Measurements from ENCODE around the gene CACNA2D1.

Gene CACNA2D1

DNA sequence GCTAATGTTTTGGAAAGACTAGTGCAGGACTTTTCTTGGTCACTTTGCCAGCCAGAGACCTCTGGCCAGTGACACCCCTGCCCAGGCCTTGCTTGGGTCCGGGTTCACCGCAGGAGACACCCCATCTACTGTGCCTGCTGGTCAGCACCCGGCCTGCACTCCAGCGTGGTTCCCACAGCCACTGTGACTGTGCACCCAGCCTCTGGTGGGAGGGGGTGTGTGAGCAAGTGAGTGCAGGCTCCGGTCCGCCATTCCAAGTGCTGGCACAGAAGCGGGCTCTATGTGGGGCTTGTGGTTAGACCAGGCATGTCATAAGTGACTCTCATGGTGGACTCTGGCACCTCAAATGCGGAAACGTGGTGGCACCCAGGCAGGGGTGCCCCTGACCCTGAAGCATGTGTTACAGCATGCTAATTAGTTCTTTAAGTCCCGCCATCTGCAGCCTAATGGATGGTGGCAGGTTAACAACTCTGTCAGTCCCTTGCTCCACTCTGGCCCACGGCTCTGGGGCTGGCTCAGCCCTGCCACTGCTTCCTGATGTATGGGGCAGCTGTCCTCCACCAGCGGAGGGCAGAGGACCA lies 361.8 kb downstream of the CACNA2D1 start:
- DNase-seq, result peak in 1 of 4 experiments; percentile 1

DNA sequence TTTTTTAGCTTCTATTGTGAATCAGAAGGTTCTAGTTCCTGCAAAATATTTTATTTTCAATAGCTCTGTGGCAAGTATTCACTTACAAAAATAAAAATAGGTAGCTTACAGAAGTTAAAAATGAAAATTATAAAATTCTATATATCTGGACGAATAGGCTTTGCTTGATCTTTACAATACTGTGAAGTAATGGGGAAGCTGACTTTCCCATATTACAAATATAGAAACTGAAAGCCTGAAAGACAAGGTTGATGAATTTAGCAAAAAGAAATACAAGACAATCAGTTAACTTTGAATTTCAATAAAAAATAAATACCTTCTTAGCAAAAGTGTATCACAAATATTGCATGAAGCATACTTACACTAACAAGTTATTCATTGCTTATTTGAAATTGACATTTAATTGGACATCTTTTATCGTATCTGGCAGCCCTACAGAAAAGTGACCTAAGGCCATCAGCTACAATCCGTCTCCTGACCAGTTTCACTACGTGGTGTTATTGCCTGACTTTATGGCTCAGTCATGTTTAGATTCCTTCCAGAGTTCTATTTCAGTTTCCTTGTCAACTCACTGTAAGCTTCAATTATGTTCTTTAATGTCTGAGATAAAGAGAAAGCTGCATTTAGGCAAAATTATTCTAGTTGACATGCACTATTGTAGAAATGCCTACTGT lies 363.2 kb downstream of the CACNA2D1 start:
- DNase-seq, result no peak

DNA sequence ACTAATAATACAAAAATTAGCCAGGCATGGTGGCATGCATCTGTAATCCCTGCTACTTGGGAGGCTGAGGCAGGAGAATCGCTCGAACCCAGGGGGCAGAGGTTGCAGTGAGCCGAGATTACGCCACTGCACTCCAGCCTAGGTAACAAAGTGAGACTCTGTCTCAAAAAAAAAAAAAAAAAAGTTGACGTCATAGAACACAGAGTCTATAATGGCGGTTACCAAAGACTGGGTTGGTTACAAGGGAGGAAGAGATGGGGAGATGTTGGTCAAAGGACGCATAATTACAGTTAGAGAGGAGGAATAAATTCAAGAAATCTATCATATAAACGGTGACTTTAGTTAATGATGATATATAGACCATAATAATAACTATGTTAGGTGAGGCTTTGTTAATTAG lies 364.1 kb downstream of the CACNA2D1 start:
- no peak for DNase-seq

DNA sequence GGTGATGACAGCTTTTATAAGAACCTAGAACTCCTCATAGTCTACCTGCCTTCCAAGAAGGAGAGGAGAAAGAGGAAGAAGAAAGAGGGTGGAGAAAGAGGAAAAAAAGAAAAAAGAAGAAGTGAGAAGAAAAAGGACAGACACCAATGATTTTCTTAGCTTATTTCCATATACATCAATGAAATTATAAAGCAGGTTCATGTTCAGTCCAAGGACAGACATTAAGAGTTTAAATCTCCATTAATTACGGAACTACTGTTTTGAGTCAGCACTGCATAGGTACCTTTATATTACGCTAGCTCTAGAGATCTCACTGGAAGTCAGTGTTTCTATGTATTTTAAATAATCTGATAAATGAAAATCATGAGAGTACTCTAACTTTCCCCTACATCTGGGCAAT lies 364.8 kb downstream of the CACNA2D1 start:
- no peak for DNase-seq

DNA sequence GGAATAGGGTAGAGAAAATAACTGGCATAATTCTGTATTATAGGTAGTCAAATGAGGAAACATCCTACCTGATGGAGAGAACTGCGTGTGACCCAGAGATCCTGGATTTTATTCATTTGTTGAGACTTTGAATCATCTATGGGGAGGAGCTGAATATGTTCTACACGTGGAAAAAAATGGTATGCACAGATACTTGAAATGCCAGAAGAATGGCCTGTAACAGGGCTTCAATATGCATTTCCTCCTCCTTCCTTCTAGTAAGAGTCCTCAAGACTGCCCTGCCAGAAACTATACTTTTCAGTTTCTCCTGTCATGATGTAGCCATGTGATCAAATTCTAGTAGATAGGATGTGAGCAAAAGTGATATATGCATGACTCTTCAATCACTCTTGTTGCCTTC lies 372.1 kb downstream of the CACNA2D1 start:
- DNase-seq, result no peak

DNA sequence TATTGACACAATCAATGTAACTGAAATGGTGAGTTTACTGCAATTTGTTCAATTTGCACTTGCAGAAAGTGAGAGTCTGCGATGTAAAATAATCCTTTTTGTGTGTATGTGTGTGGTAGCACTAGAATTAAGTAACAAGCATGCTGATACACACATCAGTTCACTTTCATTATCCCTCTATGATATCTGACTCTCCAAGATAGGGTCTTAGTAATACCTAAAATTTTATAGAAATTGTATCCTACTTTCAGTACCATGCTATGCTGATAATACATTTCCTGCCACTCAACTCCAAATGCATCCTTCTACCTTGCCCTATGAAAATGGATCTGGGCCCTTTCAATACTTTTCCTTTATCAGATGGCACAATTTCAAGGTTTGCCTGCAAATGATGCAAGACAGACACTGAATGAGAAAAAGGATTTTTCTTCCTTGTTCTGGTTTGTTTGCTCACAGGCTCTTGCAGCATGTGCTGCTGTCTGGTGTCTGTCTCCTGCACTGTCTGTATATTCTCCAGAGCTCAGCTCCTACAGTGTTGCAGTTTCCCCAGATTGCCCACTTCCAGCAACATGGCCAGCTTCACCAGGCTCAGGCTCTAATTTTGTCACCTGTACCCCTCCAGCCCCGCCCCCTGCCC lies 375.8 kb downstream of the CACNA2D1 start:
- DNase-seq, result no peak

DNA sequence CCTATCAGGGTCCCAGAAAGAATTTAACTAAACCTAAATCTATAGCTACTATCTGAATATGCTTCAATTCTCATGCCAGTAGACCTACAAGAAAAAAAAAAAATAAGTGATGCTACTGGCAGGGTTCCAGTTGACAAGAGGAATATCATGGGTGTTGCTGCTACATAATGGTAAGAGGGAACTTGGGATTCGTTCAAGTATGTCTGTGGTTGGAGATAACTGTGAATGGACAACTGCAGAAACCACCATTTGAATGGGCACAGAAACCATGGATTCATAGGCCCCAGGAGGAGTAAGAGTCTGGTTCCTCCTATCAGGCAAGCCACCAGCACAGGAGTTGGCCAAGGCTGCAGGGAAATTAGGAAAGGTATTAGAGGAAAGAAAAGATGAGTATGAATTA lies 386.1 kb downstream of the CACNA2D1 start:
- DNase-seq, result no peak

DNA sequence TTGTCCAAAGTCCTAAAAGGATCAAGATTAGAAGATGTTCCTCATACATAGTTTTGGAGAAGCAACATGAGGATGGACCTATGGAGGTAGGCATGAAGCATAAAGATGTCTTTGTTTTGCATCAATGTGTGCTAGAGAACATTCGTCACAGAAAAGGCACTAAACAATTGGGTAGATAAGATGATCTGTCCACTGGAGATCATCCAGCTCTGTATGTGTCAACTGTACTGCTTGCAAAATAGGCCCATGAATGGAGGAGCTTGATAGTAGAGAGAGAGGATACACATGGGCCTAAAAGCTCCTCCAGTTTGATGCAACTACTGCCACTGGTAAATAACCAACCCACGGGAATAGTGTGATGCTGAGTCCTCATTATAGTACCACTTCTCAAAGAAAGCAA lies 387.3 kb downstream of the CACNA2D1 start:
- DNase-seq, result no peak

DNA sequence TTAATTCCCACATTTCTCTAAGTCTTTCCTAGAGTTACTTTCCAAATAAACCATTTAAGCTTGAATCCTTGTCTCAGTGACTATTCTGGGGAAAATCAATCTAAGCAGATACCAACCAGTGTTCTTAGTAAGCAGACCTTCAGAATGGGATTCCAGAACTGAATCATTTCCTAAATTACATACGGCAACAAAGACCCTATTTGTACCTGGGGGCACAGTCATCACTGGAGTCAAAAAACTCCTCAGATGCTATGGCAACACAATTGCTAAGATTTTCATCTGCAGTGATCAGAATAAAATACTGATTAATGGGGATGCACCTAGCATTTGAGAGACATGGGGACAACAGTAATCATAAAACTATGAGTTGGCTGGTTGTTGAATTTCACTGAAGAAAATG lies 389.0 kb downstream of the CACNA2D1 start:
- no peak for DNase-seq

DNA sequence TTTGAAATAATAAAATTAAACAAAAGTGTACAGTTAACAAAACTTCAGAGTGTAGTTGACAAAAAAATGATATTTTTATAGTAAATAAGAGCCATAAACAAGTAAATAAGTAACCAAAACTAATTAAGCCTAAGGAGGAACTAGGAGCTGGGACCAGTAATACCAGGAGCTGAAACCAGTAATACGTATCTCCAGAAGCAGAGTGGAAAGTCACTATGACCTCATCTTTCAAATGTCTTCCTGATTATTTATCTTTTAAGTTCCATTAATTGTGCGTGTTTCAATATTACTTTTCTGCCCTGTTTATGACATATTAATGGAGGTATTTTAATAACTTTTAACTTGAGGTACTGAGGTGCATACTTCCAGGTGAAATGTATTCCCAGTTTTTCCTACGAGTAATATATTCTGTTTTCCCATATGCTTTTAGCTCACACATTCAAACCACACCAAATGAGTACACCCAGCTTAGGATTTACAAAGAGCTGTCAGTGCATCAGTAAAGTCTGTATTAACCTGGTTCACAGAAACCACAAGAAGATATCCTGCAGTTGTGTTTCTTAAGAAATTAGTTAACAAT lies 390.0 kb downstream of the CACNA2D1 start:
- DNase-seq, result no peak

DNA sequence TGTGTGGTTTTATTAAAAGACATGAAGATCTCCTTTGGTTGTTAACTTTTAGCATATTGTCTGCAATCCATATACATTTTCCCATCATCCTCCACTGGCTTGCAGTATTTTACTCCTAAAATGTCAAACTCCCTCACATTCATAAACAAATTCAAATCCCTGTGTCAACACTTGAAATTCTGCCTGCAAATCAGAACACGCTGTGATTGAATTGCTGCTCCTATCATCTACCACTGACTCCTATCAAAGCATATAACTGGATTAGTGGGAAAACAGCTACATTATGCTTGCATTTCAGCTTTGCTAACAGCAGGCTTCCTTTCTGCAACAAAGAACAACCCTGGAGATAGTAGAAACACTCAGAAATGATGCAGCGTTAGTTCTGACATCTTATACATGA lies 392.0 kb downstream of the CACNA2D1 start:
- no peak for DNase-seq

DNA sequence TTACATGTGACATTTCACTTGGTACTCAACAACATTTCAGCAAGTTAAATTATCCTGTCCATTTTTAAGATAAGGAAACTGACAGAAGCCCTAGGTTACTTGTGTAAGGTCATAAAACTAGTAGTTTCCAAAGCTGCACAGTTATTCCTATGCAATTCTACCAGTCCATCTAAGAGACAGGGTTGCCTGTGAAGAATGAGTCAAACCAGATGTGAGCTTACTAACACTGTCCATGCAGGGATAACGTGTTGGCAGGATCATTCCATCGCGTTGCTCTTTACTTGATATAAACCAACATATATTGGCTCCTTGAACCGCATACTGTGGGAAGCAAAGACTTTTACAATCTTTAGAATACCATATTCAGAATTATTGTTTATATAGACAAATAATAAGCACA lies 392.8 kb downstream of the CACNA2D1 start:
- DNase-seq, result no peak

DNA sequence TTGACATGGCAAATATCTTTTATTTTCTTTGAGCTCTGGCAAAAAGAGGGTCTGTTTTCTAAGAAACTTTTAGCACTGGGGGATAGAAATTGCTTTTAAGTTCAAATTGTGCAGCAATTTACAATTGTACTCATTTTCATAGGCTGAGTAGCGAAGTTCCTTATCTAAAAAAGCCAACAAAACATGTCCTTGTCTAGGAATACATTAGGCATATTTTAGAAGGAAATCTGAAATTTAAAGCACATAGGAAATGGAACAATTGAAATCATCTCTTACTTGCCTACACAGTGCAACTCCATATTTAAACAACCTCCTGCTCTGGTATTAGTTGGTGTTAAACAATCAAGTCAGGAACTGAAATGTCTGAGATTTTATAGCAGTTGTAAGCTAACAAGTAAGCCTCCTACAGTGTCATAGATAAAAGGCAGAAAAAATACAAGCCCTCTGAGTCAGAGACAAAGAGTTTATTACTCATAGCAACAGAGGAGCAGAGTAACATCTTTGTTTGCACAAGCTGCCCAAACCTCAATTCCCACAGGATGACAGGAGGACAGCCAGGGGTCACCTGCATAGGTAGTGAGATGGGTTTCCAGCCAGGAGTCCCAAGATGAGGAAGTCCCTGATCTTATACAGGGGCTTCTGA lies 393.6 kb downstream of the CACNA2D1 start:
- no peak for DNase-seq

DNA sequence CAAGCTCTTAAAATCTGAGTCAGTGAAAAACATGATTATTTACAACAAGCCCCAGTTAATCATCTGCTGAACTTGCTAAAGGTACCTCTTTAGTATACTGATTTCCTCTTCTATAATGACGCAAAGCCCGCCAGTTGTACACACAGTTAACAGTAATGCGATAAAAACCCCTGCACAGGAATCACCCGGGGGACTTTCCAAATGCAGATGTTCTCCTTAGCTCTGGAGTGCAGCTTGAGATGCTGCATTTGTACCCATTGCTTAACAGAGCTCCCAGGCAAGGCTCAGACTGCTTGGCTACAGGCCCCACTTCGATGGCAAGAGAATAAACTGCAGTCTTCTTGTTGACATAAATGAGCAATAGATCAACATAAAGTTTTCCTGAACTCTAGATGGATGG lies 394.1 kb downstream of the CACNA2D1 start:
- no peak for DNase-seq

DNA sequence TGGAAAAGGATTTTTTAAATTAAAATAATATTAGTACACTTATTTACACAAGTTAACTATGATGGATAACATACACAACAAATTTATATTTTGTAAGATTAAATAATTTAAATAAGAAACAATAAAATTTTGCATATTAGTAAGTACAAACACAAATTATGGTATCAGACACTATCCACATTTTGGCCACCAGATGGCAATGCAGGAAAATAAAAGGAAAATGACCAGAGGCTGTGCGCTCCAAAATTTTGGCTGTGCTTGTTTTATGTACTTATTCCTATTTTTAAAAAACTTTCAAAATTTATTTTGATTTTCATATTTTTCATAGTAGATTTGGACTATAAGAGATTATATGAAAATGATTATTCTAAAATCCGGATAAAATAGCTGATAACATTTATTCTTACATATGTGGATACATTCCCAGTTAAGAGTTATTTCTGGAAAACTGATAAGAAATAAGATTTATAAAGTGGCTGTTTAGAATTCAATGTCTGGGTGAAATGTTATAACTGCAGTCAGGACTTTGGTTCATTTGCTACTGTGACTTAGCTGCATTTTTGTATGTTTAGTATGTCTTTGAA lies 399.0 kb downstream of the CACNA2D1 start:
- no peak for DNase-seq

DNA sequence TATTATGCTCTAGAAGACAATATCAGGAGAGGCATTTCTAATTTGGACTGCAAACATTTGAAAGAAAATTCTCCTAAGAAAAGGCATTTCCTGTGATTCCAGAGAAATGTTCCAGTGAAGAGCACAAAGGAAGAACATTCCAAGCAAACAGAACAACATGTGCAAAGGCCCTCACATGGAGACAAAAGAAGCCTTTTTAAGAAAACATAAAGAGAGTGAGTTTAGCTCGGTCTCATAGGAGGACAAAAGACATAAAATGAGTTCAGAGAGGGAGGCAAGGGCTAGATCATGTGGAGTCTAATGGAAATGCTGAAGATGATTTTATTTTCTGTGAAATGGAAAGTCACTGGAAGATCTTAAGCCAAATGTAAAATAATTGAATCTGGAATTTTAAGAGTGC lies 404.0 kb downstream of the CACNA2D1 start:
- no peak for DNase-seq

DNA sequence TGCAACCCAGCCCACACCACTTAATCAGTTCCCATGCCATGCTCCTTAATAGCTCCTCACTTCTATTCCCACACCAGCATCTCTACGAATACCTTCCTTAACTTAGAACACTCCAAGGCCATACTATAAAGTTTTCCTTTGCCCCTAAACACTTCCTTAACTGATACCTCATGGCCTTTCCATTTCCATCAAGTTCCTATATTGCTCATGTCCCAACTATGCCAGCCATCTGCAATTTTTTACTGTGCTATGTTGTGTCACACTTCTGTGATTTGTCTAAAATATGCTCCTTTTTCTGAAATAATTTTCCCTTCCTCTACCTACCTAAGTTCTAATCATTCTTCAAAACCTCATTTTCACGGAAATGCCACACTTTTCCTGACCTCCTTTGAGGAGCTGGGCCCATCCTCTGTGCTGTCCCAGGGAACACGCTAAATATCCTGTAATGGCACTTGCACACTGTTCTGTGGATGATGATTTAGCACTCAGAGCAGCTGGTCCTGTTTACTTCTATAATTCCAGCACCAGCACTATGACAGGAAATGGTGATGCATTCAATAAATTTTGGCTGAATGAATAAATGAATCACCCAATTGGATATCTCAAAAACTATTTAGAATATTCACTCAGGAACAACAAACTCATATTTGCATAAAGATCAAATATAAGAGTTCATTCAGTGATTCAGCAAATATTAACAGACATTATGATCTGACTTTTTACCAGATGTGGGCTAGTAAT lies 407.3 kb downstream of the CACNA2D1 start:
- no peak for DNase-seq

DNA sequence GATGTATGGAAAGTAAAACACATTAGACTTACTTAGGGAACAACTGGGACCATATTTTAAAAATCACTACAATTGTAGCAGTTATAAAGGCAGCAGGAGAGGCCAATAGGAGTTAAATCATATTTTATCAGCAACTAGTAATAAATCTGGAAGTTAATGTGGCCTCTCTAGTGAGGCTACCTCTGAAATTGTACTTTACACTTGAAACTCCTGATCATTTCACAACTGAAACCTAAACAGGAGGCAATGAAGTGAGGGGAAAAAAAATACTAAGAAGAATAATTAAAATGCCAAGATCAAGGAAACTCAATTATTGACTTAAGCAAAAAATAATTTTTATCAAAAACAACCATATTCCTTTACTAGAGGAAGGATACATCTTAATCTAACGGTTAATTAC lies 408.1 kb downstream of the CACNA2D1 start:
- no peak for DNase-seq

DNA sequence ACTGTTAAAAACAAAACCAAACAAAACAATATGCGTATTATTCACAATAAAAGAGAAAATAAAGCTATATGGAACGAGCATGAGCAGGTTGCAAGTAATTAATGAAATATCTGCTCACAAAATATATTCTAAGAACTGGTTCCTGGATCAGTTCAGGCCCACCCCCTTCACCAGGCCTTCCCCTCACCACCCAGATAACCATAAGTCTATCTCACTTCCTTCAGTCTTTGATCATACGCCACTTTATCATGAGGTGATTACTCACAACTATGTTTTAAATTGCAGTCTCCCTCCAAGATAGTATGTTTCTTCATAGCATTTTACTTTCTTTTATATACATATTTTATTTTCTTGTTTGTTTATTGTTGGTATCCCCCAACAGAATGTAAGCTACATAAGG lies 410.7 kb downstream of the CACNA2D1 start:
- DNase-seq, result no peak

DNA sequence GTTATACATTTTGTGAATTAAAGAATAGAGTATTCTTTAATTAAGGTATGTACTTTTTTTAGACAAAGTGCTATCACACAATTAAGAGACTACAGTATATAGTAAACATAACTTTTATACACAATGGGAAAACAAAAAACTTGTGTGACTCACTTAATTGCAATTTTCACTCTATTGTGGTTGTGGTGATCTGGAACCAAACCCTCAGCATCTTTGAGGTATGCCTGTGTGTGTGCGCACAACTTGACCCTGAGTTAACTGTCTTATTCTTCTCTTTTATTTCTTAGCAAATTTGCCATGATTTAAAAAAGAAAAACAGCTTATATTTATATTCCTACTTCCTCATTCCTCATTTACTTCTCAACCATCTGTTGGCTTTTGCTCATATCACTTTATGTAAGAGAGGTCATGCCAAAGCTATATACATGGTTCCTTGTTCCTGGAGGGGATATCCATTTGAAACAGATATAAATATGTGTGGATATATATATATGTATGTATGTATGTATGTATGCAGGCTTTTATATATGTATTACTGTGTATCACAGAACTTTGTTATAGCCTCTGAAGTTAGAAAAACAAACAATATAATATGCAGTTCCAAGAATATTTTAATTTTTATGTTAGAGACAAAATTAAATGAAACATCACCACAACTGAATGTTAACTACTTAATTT lies 414.2 kb downstream of the CACNA2D1 start:
- DNase-seq, result no peak

DNA sequence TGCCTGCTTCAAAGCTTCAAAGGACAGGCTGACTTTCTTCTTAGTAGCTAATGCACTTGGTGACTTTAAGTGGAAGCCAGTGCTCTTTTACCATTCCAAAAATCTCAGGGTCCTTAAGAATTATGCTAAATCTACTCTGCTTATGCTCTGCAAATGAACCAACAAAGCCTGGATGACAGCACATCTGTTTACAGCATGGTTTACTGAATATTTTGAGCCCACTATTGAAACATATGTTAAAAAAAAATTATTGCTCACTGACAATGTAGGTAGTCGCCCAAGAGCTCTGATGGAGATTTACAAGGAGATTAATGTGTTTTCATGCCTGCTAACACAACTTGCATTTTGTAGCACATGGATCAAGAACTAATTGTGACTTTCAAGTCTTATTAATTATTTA lies 415.5 kb downstream of the CACNA2D1 start:
- no peak for DNase-seq

DNA sequence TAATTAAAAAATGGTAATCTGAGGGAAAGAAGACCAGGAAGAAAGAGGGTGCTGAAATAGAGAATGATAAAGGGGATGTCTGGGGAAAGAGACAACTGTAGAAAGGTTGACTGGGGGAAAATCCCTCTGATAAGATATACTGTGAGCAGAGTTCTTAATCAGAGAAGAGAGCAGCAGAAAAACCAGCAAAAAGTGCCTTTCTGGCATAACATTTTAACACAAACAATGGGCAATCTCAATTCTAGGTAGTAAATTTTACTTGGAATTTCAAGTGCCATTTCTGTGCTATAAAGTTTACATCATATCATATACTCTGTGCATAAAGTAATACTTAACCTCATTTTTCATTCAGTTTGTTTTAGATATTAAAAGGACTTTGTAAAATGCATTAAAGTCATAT lies 421.9 kb downstream of the CACNA2D1 start:
- DNase-seq, result no peak

Data from activated naive CD4-positive, alpha-beta T cell (primary cell).